ENCODE results near the gene MYO5B. TPM values are rescaled to one million over a fixed set of nuclear protein-coding genes. Genes with fewer than 3 reads are reported as not detected.

MYO5B gene
- total RNA-seq, 5 donors from 2014 or later (not counting 1 experiment from before 2014, with no cell fraction given) = 0.09 to 0.72 (median 0.50) TPM; not detected in 2

GRCh38 chr18:50190236-50190635 lies 4.7 kb downstream of the MYO5B start:
- ChIA-PET CTCF (interaction anchor here in 1 of 2 donors (0.6 kb wide), 1 partner anchor 619 kb away, joined by 3 read pairs; no protein-coding TSS in a partner anchor), POLR2A (no interaction called here)
- no CpG with 5 or more reads among the region's 1 CpG for WGBS (ENCODE audit: insufficient coverage)
- H3K4me1 Mint-ChIP-seq = peaks cover 6 to 11% (median 9%) of the 10 kb centered on the region in 3 donors
- no peak overlapping the region for H3K4me3 ChIP-seq (ENCODE audit: control insufficient read depth in 1 of 2, extremely low read depth in 1 of 2, low read length in 1 of 2)
- H3K9me3 ChIP-seq = no peaks in the 10 kb centered on the region
- H3K9me3 Mint-ChIP-seq = no peaks in the 10 kb centered on the region
- H3K36me3 ChIP-seq (ENCODE audit: control insufficient read depth in 2 of 2, extremely low read depth in 1 of 2, insufficient read depth in 1 of 2, low read length in 1 of 2) = no peaks in the 10 kb centered on the region
- H3K36me3 Mint-ChIP-seq = no peaks in the 10 kb centered on the region
- DNase-seq (no peak), ATAC-seq (replicated peaks in 1 of 4) (no peak)
- H3K4me1 ChIP-seq (ENCODE audit: control insufficient read depth in 1 of 2, extremely low read depth in 1 of 2, insufficient read depth in 2 of 2, low read length in 2 of 2) = peaks cover under 1 to 15% of the 10 kb centered on the region in 2 experiments
- H3K4me3 Mint-ChIP-seq = no peak overlapping the region
- H3K27me3 Mint-ChIP-seq = peaks cover 41% of the 10 kb centered on the region in 2 donors
- no peak overlapping the region for H3K27ac Mint-ChIP-seq
- H3K27ac ChIP-seq (ENCODE audit: low read length) = no peak overlapping the region
- peaks cover 18% of the 10 kb centered on the region in 2 experiments for H3K27me3 ChIP-seq (replicated peaks in 1 of 2; ENCODE audit: control insufficient read depth in 2 of 2, extremely low read depth in 1 of 2, insufficient read depth in 2 of 2, low read length in 1 of 2)

- no peaks in the 10 kb centered on the region for H3K36me3 ChIP-seq (ENCODE audit: control insufficient read depth in 2 of 2, extremely low read depth in 1 of 2, insufficient read depth in 1 of 2, low read length in 1 of 2)
- H3K27me3 ChIP-seq (replicated peaks in 1 of 2; ENCODE audit: control insufficient read depth in 2 of 2, extremely low read depth in 1 of 2, insufficient read depth in 2 of 2, low read length in 1 of 2) = peaks cover 18 to 20% of the 10 kb centered on the region in 2 experiments
- no peak overlapping the region for H3K27ac ChIP-seq (ENCODE audit: low read length)
- CTCF ChIA-PET = no interaction called here
- Mint-ChIP-seq H3K27me3 (peaks cover 43 to 44% of the 10 kb centered on the region in 2 donors), H3K27ac (no peak overlapping the region), H3K4me3 (no peak overlapping the region), H3K9me3 (no peaks in the 10 kb centered on the region), H3K4me1 (peaks cover 6 to 11% (median 9%) of the 10 kb centered on the region in 3 donors), H3K36me3 (no peaks in the 10 kb centered on the region)
- POLR2A ChIA-PET = no interaction called here
- no peaks in the 10 kb centered on the region for H3K9me3 ChIP-seq
- 33% methylated on average over 1 of the region's 1 CpG for WGBS (ENCODE audit: insufficient coverage)
- no peak overlapping the region for H3K4me3 ChIP-seq (ENCODE audit: control insufficient read depth in 1 of 2, extremely low read depth in 1 of 2, low read length in 1 of 2)
- ATAC-seq (replicated peaks in 1 of 4) = no peak
- H3K4me1 ChIP-seq (ENCODE audit: control insufficient read depth in 1 of 2, extremely low read depth in 1 of 2, insufficient read depth in 2 of 2, low read length in 2 of 2) = peaks cover 0 to 10% of the 10 kb centered on the region in 2 experiments
- DNase-seq = no peak
These were observed 5.8 kb downstream of the MYO5B start for GRCh38 chr18:50189160-50189559.

GRCh38 chr18:50188652-50189051 lies 6.3 kb downstream of the MYO5B start:
- ATAC-seq (replicated peaks in 1 of 4) (no peak), DNase-seq (no peak)
- H3K27ac Mint-ChIP-seq = no peak overlapping the region
- no peaks in the 10 kb centered on the region for H3K36me3 Mint-ChIP-seq
- Histone ChIP-seq H3K4me1 (ENCODE audit: control insufficient read depth in 1 of 2, extremely low read depth in 1 of 2, insufficient read depth in 2 of 2, low read length in 2 of 2) (peaks cover 0 to 4% of the 10 kb centered on the region in 2 experiments), H3K4me3 (ENCODE audit: control insufficient read depth in 1 of 2, extremely low read depth in 1 of 2, low read length in 1 of 2) (no peak overlapping the region), H3K9me3 (no peaks in the 10 kb centered on the region), H3K27ac (ENCODE audit: low read length) (no peak overlapping the region), H3K36me3 (ENCODE audit: control insufficient read depth in 2 of 2, extremely low read depth in 1 of 2, insufficient read depth in 1 of 2, low read length in 1 of 2) (no peaks in the 10 kb centered on the region), H3K27me3 (replicated peaks in 1 of 2; ENCODE audit: control insufficient read depth in 2 of 2, extremely low read depth in 1 of 2, insufficient read depth in 2 of 2, low read length in 1 of 2) (peaks cover 18 to 20% of the 10 kb centered on the region in 2 experiments)
- H3K4me3 Mint-ChIP-seq = no peak overlapping the region
- CTCF ChIA-PET = interaction anchor here in 1 of 2 donors (0.6 kb wide), 1 partner anchor 140 kb away, joined by 4 read pairs; no protein-coding TSS in a partner anchor
- H3K27me3 Mint-ChIP-seq = peaks cover 42 to 44% of the 10 kb centered on the region in 2 donors
- POLR2A ChIA-PET = interaction anchor here in 1 of 2 donors (0.6 kb wide), 1 partner anchor 364 kb away, joined by 7 read pairs; no protein-coding TSS in a partner anchor
- H3K4me1 Mint-ChIP-seq = peaks cover 1 to 6% (median 5%) of the 10 kb centered on the region in 3 donors
- H3K9me3 Mint-ChIP-seq = no peaks in the 10 kb centered on the region
- 100% methylated on average over 1 of the region's 6 CpGs for WGBS (ENCODE audit: insufficient coverage)

- peaks cover 37 to 50% of the 10 kb centered on the region in 2 donors for H3K27me3 Mint-ChIP-seq
These were observed 7.3 kb downstream of the MYO5B start for GRCh38 chr18:50187659-50188058.

GRCh38 chr18:50186385-50186784 lies 8.6 kb downstream of the MYO5B start:
- POLR2A ChIA-PET = no interaction called here
- Mint-ChIP-seq H3K4me1 (no peaks in the 10 kb centered on the region), H3K27ac (no peak overlapping the region), H3K4me3 (no peak overlapping the region), H3K27me3 (peaks cover 28 to 51% of the 10 kb centered on the region in 2 donors), H3K9me3 (no peaks in the 10 kb centered on the region), H3K36me3 (no peaks in the 10 kb centered on the region)
- CTCF ChIA-PET = interaction anchor here (1.0 to 1.7 kb wide), 2 partner anchors 8 to 171 kb away, joined by 3 to 4 read pairs; partner anchors contain the start of gene MYO5B (in 1 of the 2)
- Histone ChIP-seq H3K27ac (ENCODE audit: low read length) (no peak overlapping the region), H3K9me3 (no peaks in the 10 kb centered on the region), H3K4me1 (ENCODE audit: control insufficient read depth in 1 of 2, extremely low read depth in 1 of 2, insufficient read depth in 2 of 2, low read length in 2 of 2) (no peaks in the 10 kb centered on the region), H3K27me3 (replicated peaks in 1 of 2; ENCODE audit: control insufficient read depth in 2 of 2, extremely low read depth in 1 of 2, insufficient read depth in 2 of 2, low read length in 1 of 2) (peaks cover 14 to 19% of the 10 kb centered on the region in 2 experiments), H3K36me3 (ENCODE audit: control insufficient read depth in 2 of 2, extremely low read depth in 1 of 2, insufficient read depth in 1 of 2, low read length in 1 of 2) (no peaks in the 10 kb centered on the region), H3K4me3 (ENCODE audit: control insufficient read depth in 1 of 2, extremely low read depth in 1 of 2, low read length in 1 of 2) (no peak overlapping the region)
- DNase-seq = no peak
- ATAC-seq (replicated peaks in 1 of 4) = no peak
- no CpG with 5 or more reads among the region's 1 CpG for WGBS (ENCODE audit: insufficient coverage)

More at GRCh38 chr18:50187659-50188058, 7.3 kb downstream of the MYO5B start:
- no peaks in the 10 kb centered on the region for H3K4me1 ChIP-seq (ENCODE audit: control insufficient read depth in 1 of 2, extremely low read depth in 1 of 2, insufficient read depth in 2 of 2, low read length in 2 of 2)
- no peaks in the 10 kb centered on the region for H3K36me3 Mint-ChIP-seq
- CTCF ChIA-PET = interaction anchor here (0.6 to 1.7 kb wide), 4 partner anchors 165 to 910 kb away, joined by 3 to 4 read pairs (median 3); no protein-coding TSS in a partner anchor
- no peaks in the 10 kb centered on the region for H3K9me3 Mint-ChIP-seq
- H3K9me3 ChIP-seq = no peaks in the 10 kb centered on the region
- H3K4me3 ChIP-seq (ENCODE audit: control insufficient read depth in 1 of 2, extremely low read depth in 1 of 2, low read length in 1 of 2) = no peak overlapping the region
- no peaks in the 10 kb centered on the region for H3K4me1 Mint-ChIP-seq
- H3K27ac Mint-ChIP-seq = no peak overlapping the region
- no CpG with 5 or more reads among the region's 3 CpGs for WGBS (ENCODE audit: insufficient coverage)
- H3K27ac ChIP-seq (ENCODE audit: low read length) = no peak overlapping the region
- H3K36me3 ChIP-seq (ENCODE audit: control insufficient read depth in 2 of 2, extremely low read depth in 1 of 2, insufficient read depth in 1 of 2, low read length in 1 of 2) = no peaks in the 10 kb centered on the region
- ATAC-seq (replicated peaks in 1 of 4) (no peak), DNase-seq (no peak)
- no peak overlapping the region for H3K4me3 Mint-ChIP-seq
- peaks cover 13 to 18% of the 10 kb centered on the region in 2 experiments for H3K27me3 ChIP-seq (replicated peaks in 1 of 2; ENCODE audit: control insufficient read depth in 2 of 2, extremely low read depth in 1 of 2, insufficient read depth in 2 of 2, low read length in 1 of 2)
- POLR2A ChIA-PET = no interaction called here

- Histone ChIP-seq H3K27ac (ENCODE audit: low read length) (no peak overlapping the region), H3K4me1 (ENCODE audit: control insufficient read depth in 1 of 2, extremely low read depth in 1 of 2, insufficient read depth in 2 of 2, low read length in 2 of 2) (no peaks in the 10 kb centered on the region), H3K36me3 (ENCODE audit: control insufficient read depth in 2 of 2, extremely low read depth in 1 of 2, insufficient read depth in 1 of 2, low read length in 1 of 2) (no peaks in the 10 kb centered on the region), H3K27me3 (replicated peaks in 1 of 2; ENCODE audit: control insufficient read depth in 2 of 2, extremely low read depth in 1 of 2, insufficient read depth in 2 of 2, low read length in 1 of 2) (peaks cover 9 to 14% of the 10 kb centered on the region in 2 experiments), H3K4me3 (ENCODE audit: control insufficient read depth in 1 of 2, extremely low read depth in 1 of 2, low read length in 1 of 2) (no peak overlapping the region), H3K9me3 (no peaks in the 10 kb centered on the region)
- H3K27ac Mint-ChIP-seq = no peak overlapping the region
- 66% methylated on average over 5 of the region's 5 CpGs for WGBS (ENCODE audit: insufficient coverage)
- H3K4me1 Mint-ChIP-seq = no peaks in the 10 kb centered on the region
- ChIA-PET POLR2A (interaction anchor here in 1 of 2 donors (0.7 kb wide), 1 partner anchor 1611 kb away, joined by 4 read pairs; no protein-coding TSS in a partner anchor), CTCF (interaction anchor here in 1 of 2 donors (0.6 kb wide), 2 partner anchors 237 to 259 kb away, joined by 3 read pairs; no protein-coding TSS in a partner anchor)
- DNase-seq (no peak), ATAC-seq (replicated peaks in 1 of 4) (no peak)
- no peaks in the 10 kb centered on the region for H3K9me3 Mint-ChIP-seq
- H3K36me3 Mint-ChIP-seq = no peaks in the 10 kb centered on the region
- peaks cover 18 to 49% of the 10 kb centered on the region in 2 donors for H3K27me3 Mint-ChIP-seq
- no peak overlapping the region for H3K4me3 Mint-ChIP-seq
These were observed 11.4 kb downstream of the MYO5B start for GRCh38 chr18:50183556-50183955.
